ENCODE measurements around the gene SAMD9L. TPM values are rescaled to one million over a fixed set of nuclear protein-coding genes. Genes with fewer than 3 reads are reported as not detected.

SAMD9L gene
- total RNA-seq, 1 experiment from 2014 or later: 1.5 TPM

DNA sequence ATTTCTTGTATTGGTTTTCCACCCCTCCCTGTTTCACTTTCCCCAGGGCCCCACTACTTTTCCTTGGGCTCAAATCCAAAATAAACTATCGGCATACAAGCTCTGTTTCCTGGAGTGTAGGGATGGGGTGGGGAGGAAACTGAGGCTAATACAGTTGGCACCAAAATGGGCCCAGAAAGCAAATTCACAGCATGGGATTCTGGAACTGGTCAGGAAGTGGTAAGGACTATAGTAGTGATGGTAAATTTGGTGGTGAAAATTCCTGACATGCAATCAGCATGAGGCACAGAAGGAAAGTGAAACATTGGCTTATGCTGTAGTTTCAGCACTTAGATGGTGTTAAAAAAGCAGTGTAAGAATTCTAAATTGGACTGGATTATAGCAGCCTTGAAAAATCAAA lies 8.7 kb upstream of the SAMD9L start:
- Mint-ChIP-seq H3K9me3 (ENCODE audit: unreplicated experiment) (no peaks in the 10 kb centered on the region), H3K36me3 (ENCODE audit: insufficient read depth, unreplicated experiment) (no peaks in the 10 kb centered on the region), H3K4me3 (ENCODE audit: unreplicated experiment) (no peak overlapping the region), H3K27ac (ENCODE audit: low read depth, unreplicated experiment) (no peak overlapping the region), H3K27me3 (ENCODE audit: insufficient read depth, unreplicated experiment) (no peaks in the 10 kb centered on the region), H3K4me1 (ENCODE audit: insufficient read depth, unreplicated experiment) (peaks cover 5% of the 10 kb centered on the region)
- POLR2A ChIA-PET: interaction anchor here (0.6 kb wide), 1 partner anchor 38 kb away, joined by 3 read pairs; no protein-coding TSS in a partner anchor
- intact Hi-C loops (cut with micrococcal nuclease): no loop called here
- CTCF ChIA-PET: no interaction called here
- BruUV-seq (replicated peaks): no TSS peak
- no peak for DNase-seq (ENCODE audit: unreplicated experiment)
- no peak for TF ChIP-seq CTCF (IDR thresholded peaks at IDR 0.05; ENCODE audit: unreplicated experiment)

- no TSS peak for BruUV-seq (replicated peaks)
These were observed 2.1 kb upstream of the SAMD9L start for GRCh38 chr7:93150200-93150835.

GRCh38 chr7:93148727-93149126 lies 542 bp upstream of the SAMD9L start:
- ChIA-PET CTCF (no interaction called here), POLR2A (no interaction called here)
- DNase-seq (ENCODE audit: unreplicated experiment): no peak
- Mint-ChIP-seq H3K4me1 (ENCODE audit: insufficient read depth, unreplicated experiment) (peaks cover 17% of the 10 kb centered on the region), H3K4me3 (ENCODE audit: unreplicated experiment) (no peak overlapping the region), H3K9me3 (ENCODE audit: unreplicated experiment) (no peaks in the 10 kb centered on the region), H3K36me3 (ENCODE audit: insufficient read depth, unreplicated experiment) (no peaks in the 10 kb centered on the region), H3K27me3 (ENCODE audit: insufficient read depth, unreplicated experiment) (no peaks in the 10 kb centered on the region), H3K27ac (ENCODE audit: low read depth, unreplicated experiment) (peak overlapping the region; percentile 88)
- no peak for TF ChIP-seq CTCF (IDR thresholded peaks at IDR 0.05; ENCODE audit: unreplicated experiment)
- intact Hi-C loops (cut with micrococcal nuclease): no loop called here
- no TSS peak for BruUV-seq (replicated peaks)

More at GRCh38 chr7:93150200-93150835, 2.1 kb upstream of the SAMD9L start:
- peaks cover 17% of the 10 kb centered on the region for H3K4me1 Mint-ChIP-seq (ENCODE audit: insufficient read depth, unreplicated experiment)
- no peaks in the 10 kb centered on the region for H3K36me3 Mint-ChIP-seq (ENCODE audit: insufficient read depth, unreplicated experiment)
- H3K27me3 Mint-ChIP-seq (ENCODE audit: insufficient read depth, unreplicated experiment): no peaks in the 10 kb centered on the region
- intact Hi-C loops (cut with micrococcal nuclease): no loop called here
- H3K9me3 Mint-ChIP-seq (ENCODE audit: unreplicated experiment): no peaks in the 10 kb centered on the region
- H3K27ac Mint-ChIP-seq (ENCODE audit: low read depth, unreplicated experiment): no peak overlapping the region
- H3K4me3 Mint-ChIP-seq (ENCODE audit: unreplicated experiment): no peak overlapping the region
- TF ChIP-seq CTCF (IDR thresholded peaks at IDR 0.05; ENCODE audit: unreplicated experiment): no peak
- CTCF ChIA-PET: interaction anchor here (0.7 kb wide), 1 partner anchor 10 kb away, joined by 4 read pairs; no protein-coding TSS in a partner anchor
- POLR2A ChIA-PET: interaction anchor here (0.7 kb wide), 1 partner anchor 626 kb away, joined by 3 read pairs; no protein-coding TSS in a partner anchor
- DNase-seq (ENCODE audit: unreplicated experiment): peak; percentile 3

DNA sequence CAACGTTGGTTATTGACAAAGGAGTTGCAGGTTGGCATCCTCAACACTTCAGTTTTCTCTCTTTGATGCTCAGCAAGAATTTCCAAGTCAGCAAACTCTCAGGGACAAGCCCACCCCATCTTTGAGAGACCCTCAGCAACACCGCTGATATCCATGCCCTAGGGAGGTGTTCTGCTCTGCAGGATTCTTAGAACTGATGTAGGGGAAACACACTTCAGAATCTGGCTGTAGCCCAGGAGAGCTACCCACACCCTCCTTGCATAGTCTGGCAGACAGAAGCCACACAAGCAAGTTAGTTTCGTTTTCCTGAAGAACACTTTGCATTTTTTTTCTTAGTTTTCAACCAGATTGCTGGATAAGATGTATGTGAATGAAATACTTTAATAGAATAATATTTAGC lies 822 bp downstream of the SAMD9L start:
- BruUV-seq (replicated peaks): no TSS peak
- Mint-ChIP-seq H3K4me1 (ENCODE audit: insufficient read depth, unreplicated experiment) (peaks cover 17% of the 10 kb centered on the region), H3K27me3 (ENCODE audit: insufficient read depth, unreplicated experiment) (no peaks in the 10 kb centered on the region), H3K9me3 (ENCODE audit: unreplicated experiment) (no peaks in the 10 kb centered on the region), H3K27ac (ENCODE audit: low read depth, unreplicated experiment) (peak overlapping the region; percentile 88), H3K36me3 (ENCODE audit: insufficient read depth, unreplicated experiment) (no peaks in the 10 kb centered on the region), H3K4me3 (ENCODE audit: unreplicated experiment) (peak overlapping the region; percentile 64)
- POLR2A ChIA-PET: interaction anchor here (1.0 to 1.2 kb wide), 2 partner anchors 85 to 311 kb away, joined by 3 to 4 read pairs; partner anchors contain the start of genes CDK6 and VPS50
- CTCF ChIA-PET: interaction anchor here (0.8 kb wide), 1 partner anchor 10 kb away, joined by 6 read pairs; no protein-coding TSS in a partner anchor
- peak; percentile 38 for DNase-seq (ENCODE audit: unreplicated experiment)
- TF ChIP-seq CTCF (IDR thresholded peaks at IDR 0.05; ENCODE audit: unreplicated experiment): no peak
- intact Hi-C loops (cut with micrococcal nuclease): no loop called here
